ENCODE results near the gene ACSM6.

ACSM6 gene

GRCh38 chr10:95193944-95194343, at the start of gene ACSM6:
ACSM6 (plus strand) TSS chr10:95194238; CDS start chr10:95194486, 248 bp downstream.
- Mint-ChIP-seq H3K36me3 (ENCODE audit: low read depth) (peaks cover 3% of the 10 kb centered on the region), H3K4me3 (no peak within 1 kb of the TSS), H3K9me3 (peaks cover 3% of the 10 kb centered on the region), H3K27me3 (ENCODE audit: low read depth) (peaks cover 4% of the 10 kb centered on the region), H3K4me1 (no peaks in the 10 kb centered on the region), H3K27ac (no peak within 1 kb of the TSS)
- no peak for TF ChIP-seq CTCF (IDR thresholded peaks at IDR 0.05; ENCODE audit: unreplicated experiment in 3 of 3)

DNA sequence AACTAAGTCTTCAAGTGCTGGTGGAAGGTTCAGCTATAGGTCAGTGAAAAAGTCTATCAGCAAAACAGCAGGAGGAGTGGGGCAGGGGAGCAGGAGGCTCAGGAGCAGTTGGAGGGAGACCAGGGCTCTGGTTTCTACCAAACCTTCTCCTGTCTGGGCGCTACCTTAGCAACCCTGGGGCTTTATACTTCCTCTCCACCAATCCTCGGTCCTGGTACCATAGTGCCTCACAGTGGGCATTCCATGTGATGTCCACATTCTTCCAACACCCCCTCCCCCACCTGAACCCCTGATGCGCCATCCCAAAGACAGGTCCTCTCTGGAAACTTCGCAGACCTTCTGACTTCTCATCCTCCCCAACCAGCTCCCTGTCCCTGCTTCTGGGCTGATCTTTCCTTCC, 25.3 kb upstream of the ACSM6 start:
- H3K36me3 Mint-ChIP-seq (ENCODE audit: low read depth), result peaks cover 15% of the 10 kb centered on the region
- H3K4me3 Mint-ChIP-seq, result no peak overlapping the region
- H3K4me1 Mint-ChIP-seq, result no peaks in the 10 kb centered on the region
- no peak for TF ChIP-seq CTCF (IDR thresholded peaks at IDR 0.05; ENCODE audit: unreplicated experiment in 3 of 3)
- peaks cover 18% of the 10 kb centered on the region for H3K9me3 Mint-ChIP-seq
- no peak overlapping the region for H3K27ac Mint-ChIP-seq
- H3K27me3 Mint-ChIP-seq (ENCODE audit: low read depth), result no peaks in the 10 kb centered on the region

- H3K4me1 Mint-ChIP-seq, result no peaks in the 10 kb centered on the region
- H3K9me3 Mint-ChIP-seq, result peaks cover 16% of the 10 kb centered on the region
- no peak overlapping the region for H3K4me3 Mint-ChIP-seq
Measured at GRCh38 chr10:95169522-95169921, 24.5 kb upstream of the ACSM6 start.

GRCh38 chr10:95170790-95171189, 23.2 kb upstream of the ACSM6 start:
- Mint-ChIP-seq H3K4me1 (no peaks in the 10 kb centered on the region), H3K4me3 (no peak overlapping the region), H3K27me3 (ENCODE audit: low read depth) (no peaks in the 10 kb centered on the region), H3K27ac (no peak overlapping the region), H3K9me3 (peaks cover 22% of the 10 kb centered on the region), H3K36me3 (ENCODE audit: low read depth) (peaks cover 9% of the 10 kb centered on the region)
- no peak for TF ChIP-seq CTCF (IDR thresholded peaks at IDR 0.05; ENCODE audit: unreplicated experiment in 3 of 3)

More at GRCh38 chr10:95169522-95169921, 24.5 kb upstream of the ACSM6 start:
- Mint-ChIP-seq H3K27ac (no peak overlapping the region), H3K36me3 (ENCODE audit: low read depth) (peaks cover 12% of the 10 kb centered on the region), H3K27me3 (ENCODE audit: low read depth) (no peaks in the 10 kb centered on the region)
- TF ChIP-seq CTCF (IDR thresholded peaks at IDR 0.05; ENCODE audit: unreplicated experiment in 3 of 3), result no peak

GRCh38 chr10:95171336-95171735, 22.7 kb upstream of the ACSM6 start:
- no peak for TF ChIP-seq CTCF (IDR thresholded peaks at IDR 0.05; ENCODE audit: unreplicated experiment in 3 of 3)
- Mint-ChIP-seq H3K27ac (no peak overlapping the region), H3K27me3 (ENCODE audit: low read depth) (no peaks in the 10 kb centered on the region), H3K36me3 (ENCODE audit: low read depth) (peaks cover 5% of the 10 kb centered on the region), H3K4me3 (no peak overlapping the region), H3K9me3 (peaks cover 17% of the 10 kb centered on the region), H3K4me1 (no peaks in the 10 kb centered on the region)

DNA sequence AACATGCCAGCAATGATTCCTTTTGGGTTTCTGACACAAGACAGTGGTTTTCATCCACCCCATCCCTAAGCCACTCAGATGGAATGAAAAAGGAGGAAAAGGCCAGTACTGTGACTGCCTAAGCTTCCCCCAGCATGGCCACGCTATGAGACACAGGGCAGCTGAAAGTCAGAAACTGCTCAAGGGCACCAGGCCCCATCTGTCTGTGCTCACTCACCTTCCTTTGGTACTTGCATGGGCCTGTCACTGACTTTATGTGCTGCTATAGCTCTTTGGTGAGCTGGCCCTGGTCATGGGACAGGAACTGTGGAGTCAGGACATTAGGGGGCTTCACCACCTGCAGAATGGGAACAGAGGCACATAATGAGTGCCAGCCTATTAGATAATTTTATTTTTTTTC, 21.2 kb upstream of the ACSM6 start:
- Mint-ChIP-seq H3K4me3 (no peak overlapping the region), H3K9me3 (peaks cover 16% of the 10 kb centered on the region), H3K4me1 (no peaks in the 10 kb centered on the region), H3K36me3 (ENCODE audit: low read depth) (peaks cover 5% of the 10 kb centered on the region), H3K27me3 (ENCODE audit: low read depth) (no peaks in the 10 kb centered on the region), H3K27ac (no peak overlapping the region)
- TF ChIP-seq CTCF (IDR thresholded peaks at IDR 0.05; ENCODE audit: unreplicated experiment in 3 of 3), result no peak
